Endodermal cell (in vitro differentiated cells): ENCODE data around the gene NAA60. TPM values are rescaled to one million over a fixed set of nuclear protein-coding genes. Genes with fewer than 3 reads are reported as not detected.

Source experiments
- DNase-seq: peaks from one replicate; pipeline ENCODE4 v3.0.0-alpha.2; 2017
- H3K27ac ChIP-seq: 2 replicates; pipeline ENCODE4 v1.5.1; 2013; ENCODE audit warnings: mild to moderate bottlenecking, low read depth, low read length, moderate library complexity
- H3K27me3 ChIP-seq: 2 replicates; pipeline ENCODE4 v1.6.1; 2013; ENCODE audit warnings: mild to moderate bottlenecking, low read length, moderate library complexity; ENCODE audit not compliant: insufficient read depth, control insufficient read depth, poor library complexity, severe bottlenecking
- H3K36me3 ChIP-seq: 2 replicates; pipeline ENCODE4 v1.7.0; 2013; ENCODE audit warnings: mild to moderate bottlenecking, low read length, moderate library complexity; ENCODE audit not compliant: control insufficient read depth, insufficient read depth
- H3K4me1 ChIP-seq: one replicate; pipeline ENCODE4 v1.7.0; 2013; ENCODE audit warnings: low read length; ENCODE audit not compliant: control insufficient read depth, insufficient read depth
- H3K4me3 ChIP-seq: 2 replicates; pipeline ENCODE4 v1.5.1; 2013; ENCODE audit warnings: mild to moderate bottlenecking, low read length, moderate library complexity
- H3K9ac ChIP-seq: 2 replicates; pipeline ENCODE4 v1.6.1; 2013; ENCODE audit warnings: mild to moderate bottlenecking, low read length, moderate library complexity; ENCODE audit not compliant: poor library complexity, severe bottlenecking; ENCODE audit errors: extremely low read depth
- H3K9me3 ChIP-seq: 2 replicates; pipeline ENCODE4 v1.6.1; 2013; ENCODE audit warnings: mild to moderate bottlenecking, low read length, moderate library complexity; ENCODE audit not compliant: control insufficient read depth
- H3K27ac Mint-ChIP-seq: 2 replicates; pipeline ENCODE4 v1.8.0; 2020; ENCODE audit warnings: mixed read lengths
- H3K27me3 Mint-ChIP-seq: 2 replicates; pipeline ENCODE4 v1.8.0; 2021; ENCODE audit warnings: mild to moderate bottlenecking, mixed read lengths; ENCODE audit not compliant: insufficient read depth
- H3K36me3 Mint-ChIP-seq: 2 replicates; pipeline ENCODE4 v1.8.0; 2020; ENCODE audit warnings: low read depth, mixed read lengths
- H3K4me1 Mint-ChIP-seq: 2 replicates; pipeline ENCODE4 v1.8.0; 2020; ENCODE audit warnings: mixed read lengths
- H3K4me3 Mint-ChIP-seq: 2 replicates; pipeline ENCODE4 v1.8.0; 2020; ENCODE audit warnings: mild to moderate bottlenecking, moderate library complexity, mixed read lengths
- H3K9me3 Mint-ChIP-seq: 2 replicates; pipeline ENCODE4 v1.8.0; 2020; ENCODE audit warnings: mild to moderate bottlenecking, mixed read lengths
- WGBS, 2 experiments: methylation state at CpG; one replicate each; pipeline versions ENCODE4 v1.1.5 to v1.1.7; 2013; ENCODE audit warnings: missing lambda C conversion rate in 2 of 2, mixed read lengths in 1 of 2; ENCODE audit not compliant: insufficient coverage in 1 of 2, insufficient read length in 1 of 2; 5-methylcytosine and 5-hydroxymethylcytosine counted together
- total RNA-seq, 2 donors: library from RNA; stranded (reverse); fragmentation: NEBNext Ultra II Directional in 1 of 2; extraction: Animal tissue kit (Norgen Biotek cat#: 25700) in 1 of 2; gene quantifications; 2 replicates in 1 of 2; 3 replicates in 1 of 2; pipeline ENCODE4 v1.2.1, GENCODE V29; 2021
- TF ChIP-seq, protein P1 (sequence below): fragments of 200-600 bp; sonication (generic); conservative IDR thresholded peaks from 2 replicates; pipeline ENCODE4 v1.5.0; 2021; ENCODE audit warnings: antibody characterized with exemption, mild to moderate bottlenecking

The NAA60 gene
- total RNA-seq, 2 donors from 2014 or later: 54.5 to 61.8 TPM

DNA sequence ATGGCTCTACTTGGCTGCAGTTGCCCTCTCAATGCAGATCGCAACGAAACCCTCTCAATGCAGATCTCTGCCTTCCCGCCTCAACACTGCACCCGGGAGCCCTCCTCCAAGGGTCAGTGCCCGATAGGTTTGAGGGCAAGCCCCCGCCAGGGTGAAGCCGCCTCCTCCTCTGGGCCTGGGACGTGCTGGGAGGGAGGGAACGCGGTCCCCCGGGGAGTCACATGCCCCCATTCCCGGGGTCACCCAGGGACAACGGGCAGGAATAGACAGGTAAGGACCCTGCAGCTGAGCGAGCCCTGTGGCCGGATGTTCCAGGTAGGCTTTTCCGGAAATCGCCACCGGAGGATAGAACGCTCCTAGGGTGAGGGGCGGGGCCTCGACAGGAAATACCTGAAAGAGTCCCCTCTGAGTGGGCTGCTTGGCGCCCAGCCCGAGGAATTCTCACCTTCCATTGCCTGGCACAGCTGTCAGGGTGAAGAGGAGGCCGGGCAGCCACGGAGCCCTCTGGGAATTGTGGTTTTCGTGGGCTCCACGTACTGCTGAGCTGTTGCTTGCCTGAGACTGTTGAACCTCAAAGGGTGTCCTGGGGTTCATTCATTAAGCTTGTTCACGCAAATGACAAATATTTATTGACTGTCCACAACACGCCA, 29.6 kb upstream of the NAA60 start:
- H3K27me3 ChIP-seq: no peaks in the 10 kb centered on the region
- H3K4me3 ChIP-seq: no peak overlapping the region
- no peak overlapping the region for H3K27ac ChIP-seq
- peaks cover 29% of the 10 kb centered on the region for H3K36me3 Mint-ChIP-seq
- WGBS, 2 experiments: 90 to 94% methylated on average over 15 to 29 of the region's 29 CpGs
- no peaks in the 10 kb centered on the region for H3K4me1 Mint-ChIP-seq
- H3K9me3 ChIP-seq: peaks cover 38% of the 10 kb centered on the region
- H3K9me3 Mint-ChIP-seq: peaks cover 90% of the 10 kb centered on the region
- H3K36me3 ChIP-seq: peaks cover 12% of the 10 kb centered on the region
- TF ChIP-seq, protein P1, sequence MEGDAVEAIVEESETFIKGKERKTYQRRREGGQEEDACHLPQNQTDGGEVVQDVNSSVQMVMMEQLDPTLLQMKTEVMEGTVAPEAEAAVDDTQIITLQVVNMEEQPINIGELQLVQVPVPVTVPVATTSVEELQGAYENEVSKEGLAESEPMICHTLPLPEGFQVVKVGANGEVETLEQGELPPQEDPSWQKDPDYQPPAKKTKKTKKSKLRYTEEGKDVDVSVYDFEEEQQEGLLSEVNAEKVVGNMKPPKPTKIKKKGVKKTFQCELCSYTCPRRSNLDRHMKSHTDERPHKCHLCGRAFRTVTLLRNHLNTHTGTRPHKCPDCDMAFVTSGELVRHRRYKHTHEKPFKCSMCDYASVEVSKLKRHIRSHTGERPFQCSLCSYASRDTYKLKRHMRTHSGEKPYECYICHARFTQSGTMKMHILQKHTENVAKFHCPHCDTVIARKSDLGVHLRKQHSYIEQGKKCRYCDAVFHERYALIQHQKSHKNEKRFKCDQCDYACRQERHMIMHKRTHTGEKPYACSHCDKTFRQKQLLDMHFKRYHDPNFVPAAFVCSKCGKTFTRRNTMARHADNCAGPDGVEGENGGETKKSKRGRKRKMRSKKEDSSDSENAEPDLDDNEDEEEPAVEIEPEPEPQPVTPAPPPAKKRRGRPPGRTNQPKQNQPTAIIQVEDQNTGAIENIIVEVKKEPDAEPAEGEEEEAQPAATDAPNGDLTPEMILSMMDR: no peak
- H3K4me3 Mint-ChIP-seq: no peak overlapping the region
- H3K27me3 Mint-ChIP-seq: peaks cover 12% of the 10 kb centered on the region
- no peak overlapping the region for H3K27ac Mint-ChIP-seq
- peak; percentile 58 for DNase-seq
- H3K9ac ChIP-seq: no peak overlapping the region
- H3K4me1 ChIP-seq: no peaks in the 10 kb centered on the region

DNA sequence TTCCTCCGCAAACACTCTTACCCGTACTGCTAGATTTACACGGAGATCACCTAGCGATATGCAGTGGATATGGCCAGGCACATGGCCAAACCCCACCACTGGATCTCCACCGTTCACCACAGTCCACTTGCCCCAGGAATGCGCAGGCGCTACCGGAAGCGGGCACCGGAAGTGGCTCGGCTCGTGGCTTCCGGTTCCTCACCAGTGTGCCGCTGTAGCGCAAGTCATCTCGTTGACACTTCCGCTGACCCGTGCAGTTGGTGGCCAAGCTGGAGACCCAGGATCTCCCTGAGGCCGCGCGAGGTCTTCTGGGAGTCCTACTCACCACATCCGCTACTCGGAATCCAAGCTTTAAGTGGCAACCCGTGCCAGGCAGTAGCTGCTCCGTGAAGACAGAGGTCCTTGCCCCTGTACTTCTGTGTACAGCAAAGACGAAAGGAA, 11.7 kb upstream of the NAA60 start:
- Mint-ChIP-seq H3K36me3 (no peaks in the 10 kb centered on the region), H3K4me1 (no peaks in the 10 kb centered on the region), H3K9me3 (no peaks in the 10 kb centered on the region), H3K27me3 (peaks cover 7% of the 10 kb centered on the region), H3K4me3 (no peak overlapping the region), H3K27ac (no peak overlapping the region)
- Histone ChIP-seq H3K4me3 (no peak overlapping the region), H3K27ac (no peak overlapping the region), H3K9me3 (no peaks in the 10 kb centered on the region), H3K4me1 (no peaks in the 10 kb centered on the region), H3K36me3 (peaks cover 8% of the 10 kb centered on the region), H3K27me3 (no peaks in the 10 kb centered on the region), H3K9ac (no peak overlapping the region)
- DNase-seq: no peak
- TF ChIP-seq, protein P1: no peak
- WGBS, 2 experiments: 96 to 97% methylated on average over 19 to 26 of the region's 26 CpGs

DNA sequence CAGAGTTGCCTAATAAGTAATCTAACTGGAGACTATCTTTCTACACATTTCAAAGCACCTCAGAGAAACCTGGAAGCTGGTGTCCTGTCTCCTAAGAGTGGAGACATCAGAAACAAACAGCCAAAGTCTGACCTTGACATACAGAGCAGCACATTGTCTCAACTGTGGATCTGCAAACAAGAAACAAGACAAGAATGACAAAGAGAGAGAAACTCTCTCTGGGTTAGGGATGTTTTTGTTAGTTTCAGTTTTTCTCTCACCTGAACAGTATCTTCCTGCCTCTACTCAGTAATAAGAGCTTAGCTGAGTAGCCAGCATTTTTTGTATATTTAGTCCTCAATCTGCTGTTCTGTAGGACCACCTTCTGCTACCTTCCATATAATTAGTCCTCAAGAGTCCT, 9.1 kb upstream of the NAA60 start:
- Histone ChIP-seq H3K9ac (no peak overlapping the region), H3K36me3 (peaks cover 8% of the 10 kb centered on the region), H3K27ac (no peak overlapping the region), H3K4me1 (no peaks in the 10 kb centered on the region), H3K27me3 (no peaks in the 10 kb centered on the region), H3K4me3 (no peak overlapping the region), H3K9me3 (no peaks in the 10 kb centered on the region)
- peaks cover 9% of the 10 kb centered on the region for H3K36me3 Mint-ChIP-seq
- peaks cover 12% of the 10 kb centered on the region for H3K27me3 Mint-ChIP-seq
- TF ChIP-seq, protein P1: no peak
- no peak overlapping the region for H3K27ac Mint-ChIP-seq
- DNase-seq: no peak
- H3K4me1 Mint-ChIP-seq: no peaks in the 10 kb centered on the region
- H3K9me3 Mint-ChIP-seq: peaks cover 8% of the 10 kb centered on the region
- no peak overlapping the region for H3K4me3 Mint-ChIP-seq
